HEK293 (cell line): Measurements from ENCODE around the gene KIF26B.

Experiments used
- SP2 ChIP-seq: fragments of 450-650 bp; formaldehyde crosslinking; IDR thresholded peaks from 2 replicates; pipeline ENCODE4 v1.5.1; 2016; ENCODE audit warnings: missing biosample characterization, missing genetic modification characterization
- ZBTB1 ChIP-seq: fragments of 450-650 bp; formaldehyde crosslinking; IDR thresholded peaks from 2 replicates; pipeline ENCODE4 v1.5.1; 2016; ENCODE audit warnings: missing biosample characterization, missing genetic modification characterization
- ZBTB17 ChIP-seq: fragments of 450-650 bp; formaldehyde crosslinking; IDR thresholded peaks from 2 replicates; pipeline ENCODE4 v1.5.1; 2016; ENCODE audit warnings: missing biosample characterization, missing genetic modification characterization
- ZBTB21 ChIP-seq: fragments of 450-650 bp; formaldehyde crosslinking; IDR thresholded peaks from 2 replicates; pipeline ENCODE4 v1.5.1; 2017; ENCODE audit warnings: missing biosample characterization, missing genetic modification characterization
- ZNF629 ChIP-seq: fragments of 450-650 bp; formaldehyde crosslinking; IDR thresholded peaks from 2 replicates; pipeline ENCODE4 v1.5.1; 2017; ENCODE audit warnings: missing biosample characterization, missing genetic modification characterization

- TF ChIP-seq ZBTB1 (tag by site-specific recombination) (no peak), ZNF629 (tag by site-specific recombination) (no peak), SP2 (no peak), ZBTB21 (tag by site-specific recombination) (no peak), ZBTB17 (tag by site-specific recombination) (no peak)
Observed at GRCh38 chr1:245651093-245651492, 496.3 kb downstream of the KIF26B start.
